Tibial nerve (tissue), 4 donors: ENCODE data around the gene BRSK1.
A peak's percentile ranks its signal among the peaks of the same experiment; 100 is the strongest.

Source experiments
- EP300 ChIP-seq, 2 donors: sonication (generic); formaldehyde crosslinking; IDR thresholded peaks; one replicate each; pipeline ENCODE4 v1.6.1; 2017; ENCODE audit warnings: antibody characterized with exemption in 2 of 2, mild to moderate bottlenecking in 1 of 2
- POLR2A ChIP-seq, 2 donors: fragments of 450-650 bp; IDR thresholded peaks; one replicate each; pipeline ENCODE4 v1.6.1; 2017; ENCODE audit warnings: antibody characterized with exemption in 2 of 2, mild to moderate bottlenecking in 2 of 2, moderate library complexity in 2 of 2
- TF ChIP-seq, protein P1 (sequence below), 5 experiments: fragments of 200-600 bp in 3 of 5; fragments of 450-650 bp in 2 of 5; sonication (generic) in 3 of 5; IDR thresholded peaks; one replicate each; pipeline ENCODE4 v1.5.1; 2016 to 2019; ENCODE audit warnings: antibody characterized with exemption in 5 of 5, mild to moderate bottlenecking in 3 of 5, moderate library complexity in 2 of 5

- TF ChIP-seq, protein P1, sequence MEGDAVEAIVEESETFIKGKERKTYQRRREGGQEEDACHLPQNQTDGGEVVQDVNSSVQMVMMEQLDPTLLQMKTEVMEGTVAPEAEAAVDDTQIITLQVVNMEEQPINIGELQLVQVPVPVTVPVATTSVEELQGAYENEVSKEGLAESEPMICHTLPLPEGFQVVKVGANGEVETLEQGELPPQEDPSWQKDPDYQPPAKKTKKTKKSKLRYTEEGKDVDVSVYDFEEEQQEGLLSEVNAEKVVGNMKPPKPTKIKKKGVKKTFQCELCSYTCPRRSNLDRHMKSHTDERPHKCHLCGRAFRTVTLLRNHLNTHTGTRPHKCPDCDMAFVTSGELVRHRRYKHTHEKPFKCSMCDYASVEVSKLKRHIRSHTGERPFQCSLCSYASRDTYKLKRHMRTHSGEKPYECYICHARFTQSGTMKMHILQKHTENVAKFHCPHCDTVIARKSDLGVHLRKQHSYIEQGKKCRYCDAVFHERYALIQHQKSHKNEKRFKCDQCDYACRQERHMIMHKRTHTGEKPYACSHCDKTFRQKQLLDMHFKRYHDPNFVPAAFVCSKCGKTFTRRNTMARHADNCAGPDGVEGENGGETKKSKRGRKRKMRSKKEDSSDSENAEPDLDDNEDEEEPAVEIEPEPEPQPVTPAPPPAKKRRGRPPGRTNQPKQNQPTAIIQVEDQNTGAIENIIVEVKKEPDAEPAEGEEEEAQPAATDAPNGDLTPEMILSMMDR (IDR thresholded peaks at IDR 0.05), result peak in 4 of 5 experiments; percentile 13 to 79 (median 64)
- TF ChIP-seq EP300 (IDR thresholded peaks at IDR 0.05) (peak; percentile 79 to 82), POLR2A (IDR thresholded peaks at IDR 0.05) (peak; percentile 12 to 55)
Observed at GRCh38 chr19:55339105-55339888, 55.5 kb downstream of the BRSK1 start, which contains the start of gene KMT5C.
